Lower lobe of right lung (tissue), 2 donors: ENCODE results near the gene MAP2K4. TPM values are rescaled to one million over a fixed set of nuclear protein-coding genes. Genes with fewer than 3 reads are reported as not detected.

ENCODE experiments used
- ATAC-seq, 2 donors: fragments of 200-7000 bp; cut with Tn5 transposase; one replicate each; pipeline ENCODE4 v1.9.1; 2020 to 2022; ENCODE audit warnings: mild to moderate bottlenecking in 2 of 2, moderate library complexity in 2 of 2
- DNase-seq: peaks from one replicate; pipeline ENCODE4 v3.0.0-alpha.2; 2020
- H3K27ac ChIP-seq: fragments of 200-600 bp; one replicate; pipeline ENCODE4 v1.8.0; 2022
- H3K27me3 ChIP-seq: fragments of 200-600 bp; one replicate; pipeline ENCODE4 v1.8.0; 2022; ENCODE audit warnings: low read depth
- H3K36me3 ChIP-seq: fragments of 200-600 bp; one replicate; pipeline ENCODE4 v1.8.0; 2022; ENCODE audit warnings: mild to moderate bottlenecking
- H3K4me1 ChIP-seq: fragments of 200-600 bp; one replicate; pipeline ENCODE4 v1.8.0; 2022
- H3K4me3 ChIP-seq: fragments of 200-600 bp; one replicate; pipeline ENCODE4 v1.8.0; 2022; ENCODE audit warnings: mild to moderate bottlenecking
- H3K9me3 ChIP-seq: fragments of 200-600 bp; one replicate; pipeline ENCODE4 v1.8.0; 2022
- CTCF ChIP-seq: fragments of 200-600 bp; IDR thresholded peaks from one replicate; pipeline ENCODE4 v1.8.0; 2022; ENCODE audit warnings: antibody characterized with exemption, mild to moderate bottlenecking
- intact Hi-C: fragments of 100-400 bp; cut with DNase I; formaldehyde crosslinking; loops from one replicate; pipeline ENCODE4 v1.11.0; 2022
- total RNA-seq: library from RNA; stranded (reverse); fragmentation: NEBNext Ultra II Directional; extraction: Animal tissue kit (Norgen Biotek cat#: 25700); gene quantifications from one replicate; pipeline ENCODE4 v1.2.1, GENCODE V29; 2021
- donor health status: DM: no; HTN: yes; CAD: no; lungs with severe emphysema.

Gene MAP2K4
- total RNA-seq, 1 donor from 2014 or later, result 33.0 TPM

DNA sequence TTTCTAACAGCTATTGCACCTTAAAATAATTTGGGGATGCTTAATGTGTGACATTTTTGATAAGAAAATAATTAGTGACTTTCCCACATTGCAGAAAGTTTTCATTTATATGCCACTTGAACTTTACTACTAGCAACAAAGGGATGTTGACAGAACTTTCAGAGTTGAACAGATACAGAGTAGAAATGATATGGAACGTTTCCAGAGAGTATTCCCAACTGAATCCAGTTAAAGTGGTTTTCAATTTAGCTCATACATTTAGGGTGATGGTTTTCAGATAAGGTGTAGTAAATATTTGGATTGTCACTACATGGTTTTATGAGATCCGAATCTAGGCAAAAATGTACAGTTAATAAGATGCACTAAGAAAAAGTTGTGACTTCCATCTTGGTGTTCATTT is 17.3 kb downstream of the MAP2K4 start:
- H3K27ac ChIP-seq, result no peak overlapping the region
- H3K4me3 ChIP-seq, result no peak overlapping the region
- intact Hi-C loops, result no loop called here
- no peaks in the 10 kb centered on the region for H3K36me3 ChIP-seq
- no peaks in the 10 kb centered on the region for H3K4me1 ChIP-seq
- H3K27me3 ChIP-seq, result no peaks in the 10 kb centered on the region
- H3K9me3 ChIP-seq, result no peaks in the 10 kb centered on the region
- TF ChIP-seq CTCF, result no peak
- ATAC-seq (no peak), DNase-seq (no peak)

- H3K27me3 ChIP-seq, result no peaks in the 10 kb centered on the region
- no peaks in the 10 kb centered on the region for H3K9me3 ChIP-seq
- no peak for DNase-seq
- no peak for TF ChIP-seq CTCF
- H3K4me3 ChIP-seq, result no peak overlapping the region
- H3K36me3 ChIP-seq, result no peaks in the 10 kb centered on the region
- intact Hi-C loops, result no loop called here
- H3K4me1 ChIP-seq, result no peaks in the 10 kb centered on the region
- H3K27ac ChIP-seq, result no peak overlapping the region
- ATAC-seq, result no peak
These were observed 19.8 kb downstream of the MAP2K4 start for GRCh38 chr17:12040478-12040877.

DNA sequence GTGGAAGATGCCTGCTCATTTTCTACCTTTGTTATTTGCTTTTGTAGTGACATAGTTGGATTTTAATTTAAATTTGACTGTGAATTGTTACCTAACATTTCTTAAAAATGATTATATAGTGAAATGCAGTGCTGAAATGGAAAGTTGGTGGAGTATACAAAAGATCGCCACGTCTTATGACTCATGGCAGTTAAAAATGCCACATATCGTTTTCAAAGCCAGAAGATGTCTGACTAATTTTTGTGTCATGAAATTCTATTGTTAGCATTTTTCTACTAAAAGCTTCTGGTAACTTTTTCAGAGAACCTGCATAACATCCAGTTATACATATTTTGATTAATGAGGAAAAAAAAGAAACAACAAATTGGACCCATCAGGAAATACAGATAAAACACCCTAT is 20.6 kb downstream of the MAP2K4 start:
- intact Hi-C loops, result no loop called here
- H3K27ac ChIP-seq, result no peak overlapping the region

GRCh38 chr17:12043702-12044101 is 23.0 kb downstream of the MAP2K4 start:
- Histone ChIP-seq H3K27ac (no peak overlapping the region), H3K36me3 (no peaks in the 10 kb centered on the region), H3K27me3 (no peaks in the 10 kb centered on the region), H3K4me1 (peaks cover 12% of the 10 kb centered on the region), H3K9me3 (no peaks in the 10 kb centered on the region), H3K4me3 (no peak overlapping the region)
- ATAC-seq, result no peak
- intact Hi-C loops, result no loop called here
- TF ChIP-seq CTCF, result no peak
- DNase-seq, result no peak

More for the DNA sequence above, 20.6 kb downstream of the MAP2K4 start:
- no peaks in the 10 kb centered on the region for H3K36me3 ChIP-seq
- H3K27me3 ChIP-seq, result no peaks in the 10 kb centered on the region
- no peak for TF ChIP-seq CTCF
- no peaks in the 10 kb centered on the region for H3K9me3 ChIP-seq
- H3K4me1 ChIP-seq, result no peaks in the 10 kb centered on the region
- H3K4me3 ChIP-seq, result no peak overlapping the region
- DNase-seq, result no peak
- ATAC-seq, result no peak

- no peak overlapping the region for H3K27ac ChIP-seq
- intact Hi-C loops, result no loop called here
- H3K4me3 ChIP-seq, result no peak overlapping the region
These were observed 26.1 kb downstream of the MAP2K4 start for GRCh38 chr17:12046786-12047185.

More at GRCh38 chr17:12046786-12047185, 26.1 kb downstream of the MAP2K4 start:
- H3K4me1 ChIP-seq, result peaks cover 17% of the 10 kb centered on the region
- no peak for DNase-seq
- ATAC-seq, result no peak
- H3K9me3 ChIP-seq, result no peaks in the 10 kb centered on the region
- no peaks in the 10 kb centered on the region for H3K36me3 ChIP-seq
- no peaks in the 10 kb centered on the region for H3K27me3 ChIP-seq
- no peak for TF ChIP-seq CTCF
